Activated gamma-delta T cell treated with Interleukin-2 at 50 U/mL for 16 hours (primary cell): ENCODE measurements around the gene DPY19L3.
"Not testable (repeated sequence)": the region's sequence is repeated elsewhere in the genome, so short reads cannot be mapped to it uniquely, and the experiment has no call there.

Experiments used
- DNase-seq: peaks from one replicate; pipeline ENCODE4 v3.0.0-alpha.2; 2020

Gene DPY19L3

DNA sequence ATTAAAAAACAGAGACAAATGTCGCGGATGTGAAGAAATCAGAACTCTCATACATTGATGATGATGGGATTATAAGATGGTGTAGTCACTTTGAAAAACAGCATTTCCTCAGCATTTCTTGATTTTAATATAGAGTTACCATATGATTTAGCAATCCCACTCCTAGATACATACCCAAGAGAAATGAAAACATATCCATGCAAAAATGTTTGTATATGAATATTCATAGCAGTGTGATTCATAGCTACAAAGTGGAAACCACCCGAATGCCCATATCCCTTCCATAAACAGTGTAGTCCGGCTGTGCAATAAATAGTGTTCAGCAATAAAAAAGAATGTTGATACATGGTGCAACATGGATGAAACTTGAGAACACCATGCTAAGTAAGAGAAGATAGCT is 44.6 kb downstream of the DPY19L3 start:
- DNase-seq, result no peak

GRCh38 chr19:32453736-32454135 is 48.2 kb downstream of the DPY19L3 start:
- no peak for DNase-seq

DNA sequence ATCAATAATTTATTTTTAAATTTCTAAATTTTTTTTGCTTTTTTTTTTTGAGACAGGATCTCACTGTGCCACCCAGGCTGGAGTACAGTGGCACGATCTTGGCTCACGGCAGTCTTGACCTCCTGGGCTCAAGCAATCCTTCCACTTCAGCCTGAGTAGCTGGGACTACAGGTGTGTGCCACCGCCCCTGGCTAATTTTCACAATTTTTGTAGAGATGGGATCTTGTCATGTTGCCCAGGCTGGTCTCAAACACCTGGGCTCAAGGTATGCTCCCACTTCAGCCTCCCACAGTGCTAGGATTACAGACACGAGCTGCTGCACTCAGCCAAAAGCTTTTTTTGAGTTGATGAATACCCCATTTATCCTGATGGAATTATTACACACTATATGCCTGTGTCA is 50.8 kb downstream of the DPY19L3 start:
- DNase-seq, result no peak

GRCh38 chr19:32457571-32458158 is 52.1 kb downstream of the DPY19L3 start:
- no peak for DNase-seq

GRCh38 chr19:32458500-32459123 is 53.0 kb downstream of the DPY19L3 start:
- DNase-seq, result no peak

GRCh38 chr19:32459204-32459865 is 53.8 kb downstream of the DPY19L3 start:
- DNase-seq, result no peak

GRCh38 chr19:32460476-32460875 is 54.9 kb downstream of the DPY19L3 start:
- DNase-seq, result no peak

- no peak for DNase-seq
These were observed 58.7 kb downstream of the DPY19L3 start for GRCh38 chr19:32464279-32464678.

- DNase-seq, result no peak
These were observed 59.6 kb downstream of the DPY19L3 start for GRCh38 chr19:32465176-32465575.

DNA sequence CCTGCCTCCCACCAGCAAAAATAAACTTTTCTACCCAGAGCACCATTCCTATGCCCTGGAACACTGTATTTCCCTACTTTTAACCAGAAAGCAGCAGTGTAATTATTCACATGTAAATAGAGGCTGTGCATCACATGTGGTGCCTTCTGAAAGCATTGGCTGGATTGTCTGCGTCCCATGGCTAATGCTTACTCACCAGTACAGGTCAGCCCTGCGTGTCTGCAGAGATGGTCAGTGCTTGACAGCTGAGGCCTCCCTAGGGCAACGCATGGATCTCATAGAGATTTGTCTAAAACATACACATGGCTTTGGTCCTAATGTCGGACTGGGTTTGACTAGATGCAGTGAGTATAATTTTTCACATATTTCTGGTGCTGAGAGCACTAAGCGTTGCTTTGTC is 64.2 kb downstream of the DPY19L3 start:
- no peak for DNase-seq

DNA sequence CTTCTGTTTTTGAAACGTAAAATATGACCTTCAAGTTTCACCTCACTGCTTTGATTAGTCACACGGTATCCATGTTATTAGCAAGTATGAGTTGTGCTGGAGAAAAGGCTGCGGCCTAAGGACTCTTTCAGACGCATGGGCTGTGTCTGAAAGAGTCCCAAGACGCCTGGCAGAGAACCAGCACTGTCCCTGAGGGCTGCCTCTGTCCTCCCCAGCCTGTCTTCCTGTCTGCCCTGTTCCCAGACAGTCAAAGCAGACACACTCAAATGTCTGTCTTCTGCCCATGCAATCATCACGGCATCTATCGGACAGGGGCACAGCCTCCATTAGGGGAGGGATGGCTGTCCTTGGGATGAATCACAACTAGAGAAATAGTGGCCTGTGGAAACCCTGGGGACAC is 65.5 kb downstream of the DPY19L3 start:
- no peak for DNase-seq

DNA sequence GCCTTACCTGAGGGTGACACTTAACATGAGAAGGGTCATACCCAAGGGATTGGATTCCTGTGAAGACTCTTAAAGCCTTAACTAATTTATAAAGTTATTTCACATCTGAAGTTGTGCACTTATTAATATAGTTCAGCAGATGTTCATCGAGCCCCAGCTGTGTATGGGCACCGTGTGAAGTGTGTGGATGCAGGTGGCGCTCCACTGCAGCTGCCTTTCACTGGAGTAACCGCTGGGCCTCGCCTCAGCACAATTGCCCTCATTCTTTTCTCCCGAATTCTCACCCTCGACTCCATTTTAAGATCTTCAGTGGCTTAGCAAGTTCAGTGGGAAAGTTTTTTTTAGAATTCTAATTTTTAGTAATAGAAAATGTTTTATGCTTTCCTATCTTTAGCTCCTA is 66.2 kb downstream of the DPY19L3 start:
- no peak for DNase-seq

- no peak for DNase-seq
These were observed 69.8 kb downstream of the DPY19L3 start for GRCh38 chr19:32475141-32476031.

- DNase-seq, result no peak
These were observed 70.4 kb downstream of the DPY19L3 start for GRCh38 chr19:32476032-32476350.

DNA sequence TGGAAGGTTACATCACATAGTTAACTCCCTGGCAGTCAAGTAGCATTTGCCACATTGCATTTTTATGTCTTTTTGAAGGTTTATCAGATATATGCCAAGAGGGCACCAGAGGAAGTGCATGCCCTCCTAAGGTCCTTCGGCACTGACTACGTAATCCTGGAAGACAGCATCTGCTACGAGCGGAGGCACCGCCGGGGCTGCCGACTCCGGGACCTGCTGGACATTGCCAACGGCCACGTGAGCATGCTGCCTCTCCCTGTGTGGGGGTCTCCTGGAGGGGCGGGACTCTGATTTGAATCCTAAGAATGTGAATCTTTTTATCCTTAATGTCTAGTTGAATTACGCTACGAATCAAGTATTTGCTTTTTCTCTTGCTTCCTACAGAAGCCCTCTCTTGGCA is 74.8 kb downstream of the DPY19L3 start:
- DNase-seq, result no peak

- no peak for DNase-seq
These were observed 78.0 kb downstream of the DPY19L3 start for GRCh38 chr19:32483574-32483973.

- no peak for DNase-seq
These were observed 84.4 kb downstream of the DPY19L3 start for GRCh38 chr19:32489971-32490370.

GRCh38 chr19:32497391-32497790 is 91.8 kb downstream of the DPY19L3 start:
- no peak for DNase-seq

DNA sequence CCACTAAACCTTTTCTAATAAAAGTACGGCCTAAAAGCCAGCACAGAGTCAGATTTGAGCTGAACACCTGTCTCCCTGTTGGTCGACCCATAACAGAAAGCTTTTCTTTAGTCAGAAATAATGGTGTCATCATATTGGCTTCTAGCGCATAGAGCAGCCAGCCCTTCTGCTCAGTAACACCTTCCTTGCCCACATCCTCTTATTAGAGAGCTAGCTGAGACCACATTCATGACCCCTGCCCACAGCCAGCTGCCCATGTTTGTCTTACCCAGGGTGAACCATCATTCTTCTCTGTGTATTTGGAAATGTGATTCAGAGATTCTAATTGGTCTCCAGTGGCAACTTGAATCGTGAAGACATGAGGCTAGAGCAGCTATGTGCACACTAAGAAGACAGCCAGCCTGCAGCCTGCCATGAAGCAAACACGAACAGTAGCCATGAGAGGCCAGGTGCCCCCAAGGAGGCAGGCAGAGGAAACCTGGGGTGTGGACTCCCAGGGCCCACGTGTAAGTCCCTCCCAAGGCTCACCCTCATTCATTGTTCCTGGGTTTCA is 93.2 kb downstream of the DPY19L3 start:
- no peak for DNase-seq

GRCh38 chr19:32512498-32512897 is 106.9 kb downstream of the DPY19L3 start:
- not testable (repeated sequence) for DNase-seq

DNA sequence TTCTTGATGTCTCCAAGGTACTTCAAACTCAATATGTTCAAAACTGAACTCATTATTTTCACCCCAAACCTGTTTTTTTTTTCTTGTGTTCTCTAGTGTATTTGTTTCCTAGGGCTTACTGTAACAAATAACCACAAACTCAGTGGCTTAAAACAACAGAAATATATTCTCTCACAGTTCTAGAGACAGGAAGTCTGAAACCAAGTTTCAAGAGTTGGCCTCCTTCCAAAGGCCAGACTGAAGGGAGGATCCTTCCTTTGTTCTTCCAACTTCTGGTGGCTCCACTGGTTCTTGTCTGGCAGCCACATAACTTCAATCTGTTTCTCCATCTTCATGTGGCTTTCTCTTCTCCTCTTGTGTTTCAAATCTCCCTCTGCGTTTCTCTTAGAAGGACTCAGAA is 113.5 kb downstream of the DPY19L3 start:
- DNase-seq, result peak; percentile 7

DNA sequence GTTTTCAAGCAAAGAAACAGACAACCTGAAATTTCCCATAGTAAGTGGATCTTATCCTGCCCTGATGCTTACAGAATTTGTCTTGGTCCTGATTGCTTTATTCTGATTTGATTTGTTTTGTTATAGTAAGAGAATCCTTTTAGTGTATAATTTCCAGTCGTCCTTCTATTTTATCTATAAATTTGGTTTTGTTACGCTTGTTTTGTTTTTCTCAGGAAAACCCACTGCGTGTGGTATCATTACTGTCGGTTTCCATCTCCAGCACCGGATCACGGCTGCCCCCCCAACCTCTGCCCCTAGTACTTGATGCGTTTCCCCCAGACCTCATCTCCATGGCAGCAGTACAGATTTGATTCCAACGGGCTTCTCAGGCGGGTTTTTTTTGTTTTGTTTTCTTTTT is 117.4 kb downstream of the DPY19L3 start:
- DNase-seq, result no peak

DNA sequence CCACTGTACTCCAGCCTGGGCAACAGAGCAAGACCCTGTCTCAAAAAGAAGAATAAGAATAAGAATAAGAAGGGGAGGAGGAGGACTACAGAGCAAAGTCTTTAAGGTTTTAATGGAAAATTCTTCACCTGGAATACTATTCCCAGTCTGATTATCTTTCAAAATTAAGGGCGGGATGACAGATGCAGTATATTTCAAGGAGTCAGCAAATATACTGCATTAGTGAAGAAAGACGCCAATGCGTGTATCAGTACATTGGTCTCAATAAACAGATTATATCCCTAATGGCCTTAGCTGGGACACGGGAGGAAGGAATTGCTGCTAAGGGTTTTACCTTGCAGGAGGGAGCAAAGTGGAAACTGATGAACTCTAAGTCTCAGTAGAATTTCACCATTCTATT is 121.3 kb downstream of the DPY19L3 start:
- no peak for DNase-seq
